HEK293 (cell line): Measurements from ENCODE around the gene EPM2A.

Experiments used
- ZBTB1 ChIP-seq: fragments of 450-650 bp; formaldehyde crosslinking; IDR thresholded peaks from 2 replicates; pipeline ENCODE4 v1.5.1; 2016; ENCODE audit warnings: missing biosample characterization, missing genetic modification characterization
- ZBTB7A ChIP-seq: fragments of 450-650 bp; formaldehyde crosslinking; IDR thresholded peaks from 2 replicates; pipeline ENCODE4 v1.5.1; 2016; ENCODE audit warnings: low read depth, missing biosample characterization, missing genetic modification characterization
- TF ChIP-seq, protein P1 (sequence below): fragments of 450-650 bp; formaldehyde crosslinking; IDR thresholded peaks from 2 replicates; pipeline ENCODE4 v1.5.1; 2016; ENCODE audit warnings: missing biosample characterization, missing genetic modification characterization

DNA sequence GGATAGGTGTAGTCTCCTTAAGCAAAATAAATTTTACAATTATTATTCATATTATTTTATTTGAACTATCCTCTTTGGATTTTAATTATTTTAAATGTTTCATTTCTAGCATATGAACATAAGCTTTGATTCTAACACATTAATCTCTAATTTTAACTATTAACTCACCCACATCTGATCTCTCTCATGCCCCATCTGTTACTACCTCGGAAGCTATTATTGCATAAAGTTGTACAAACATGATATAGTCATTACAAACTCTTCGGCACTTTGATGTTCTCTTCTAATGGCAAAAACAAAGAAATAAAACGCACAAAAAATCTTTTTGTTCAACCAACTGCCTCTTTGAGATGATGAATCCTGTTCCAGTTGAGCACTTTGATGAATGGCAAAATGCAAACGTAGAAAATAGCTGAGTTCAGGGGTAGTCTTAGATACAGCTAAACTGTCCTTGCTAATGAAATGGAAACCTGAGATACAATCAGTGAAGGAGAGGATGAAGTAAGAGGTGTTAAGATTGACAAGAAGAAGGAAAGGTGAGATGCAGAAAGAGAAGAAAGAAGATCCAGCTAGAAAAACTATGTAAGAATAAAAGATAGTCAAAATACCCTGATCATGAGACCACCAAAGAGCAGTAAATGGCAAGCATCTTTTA lies 41.1 kb downstream of the EPM2A start:
- TF ChIP-seq ZBTB7A (tag by site-specific recombination) (no peak), ZBTB1 (no peak)
- TF ChIP-seq, protein P1, sequence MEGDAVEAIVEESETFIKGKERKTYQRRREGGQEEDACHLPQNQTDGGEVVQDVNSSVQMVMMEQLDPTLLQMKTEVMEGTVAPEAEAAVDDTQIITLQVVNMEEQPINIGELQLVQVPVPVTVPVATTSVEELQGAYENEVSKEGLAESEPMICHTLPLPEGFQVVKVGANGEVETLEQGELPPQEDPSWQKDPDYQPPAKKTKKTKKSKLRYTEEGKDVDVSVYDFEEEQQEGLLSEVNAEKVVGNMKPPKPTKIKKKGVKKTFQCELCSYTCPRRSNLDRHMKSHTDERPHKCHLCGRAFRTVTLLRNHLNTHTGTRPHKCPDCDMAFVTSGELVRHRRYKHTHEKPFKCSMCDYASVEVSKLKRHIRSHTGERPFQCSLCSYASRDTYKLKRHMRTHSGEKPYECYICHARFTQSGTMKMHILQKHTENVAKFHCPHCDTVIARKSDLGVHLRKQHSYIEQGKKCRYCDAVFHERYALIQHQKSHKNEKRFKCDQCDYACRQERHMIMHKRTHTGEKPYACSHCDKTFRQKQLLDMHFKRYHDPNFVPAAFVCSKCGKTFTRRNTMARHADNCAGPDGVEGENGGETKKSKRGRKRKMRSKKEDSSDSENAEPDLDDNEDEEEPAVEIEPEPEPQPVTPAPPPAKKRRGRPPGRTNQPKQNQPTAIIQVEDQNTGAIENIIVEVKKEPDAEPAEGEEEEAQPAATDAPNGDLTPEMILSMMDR (tag by site-specific recombination) = no peak
